NCI-H128 (cell line): ENCODE data around the gene PDE9A.

Source experiments
- DNase-seq: peaks from one replicate; lab custom pipeline; 2025; ENCODE audit not compliant: unreplicated experiment; lab: John Stamatoyannopoulos, UW

The PDE9A gene

DNA sequence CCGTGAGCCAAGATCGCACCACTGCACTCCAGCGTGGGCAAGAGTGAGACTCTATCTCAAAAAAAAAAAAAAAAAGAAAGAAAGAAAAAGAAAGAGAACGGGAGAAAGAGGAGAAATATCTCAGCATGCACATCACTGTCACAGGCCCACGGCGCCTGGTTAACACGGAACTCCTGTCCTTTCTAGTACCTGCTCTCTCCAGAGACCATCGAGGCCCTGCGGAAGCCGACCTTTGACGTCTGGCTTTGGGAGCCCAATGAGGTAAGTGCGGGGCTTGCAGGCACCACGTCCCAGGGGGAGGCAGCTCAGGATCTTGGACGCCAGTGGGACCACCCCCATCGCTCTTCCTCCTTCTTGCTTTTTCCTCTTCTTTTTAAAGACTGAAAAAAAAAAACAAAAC is 100.4 kb downstream of the PDE9A start:
- DNase-seq = no peak

DNA sequence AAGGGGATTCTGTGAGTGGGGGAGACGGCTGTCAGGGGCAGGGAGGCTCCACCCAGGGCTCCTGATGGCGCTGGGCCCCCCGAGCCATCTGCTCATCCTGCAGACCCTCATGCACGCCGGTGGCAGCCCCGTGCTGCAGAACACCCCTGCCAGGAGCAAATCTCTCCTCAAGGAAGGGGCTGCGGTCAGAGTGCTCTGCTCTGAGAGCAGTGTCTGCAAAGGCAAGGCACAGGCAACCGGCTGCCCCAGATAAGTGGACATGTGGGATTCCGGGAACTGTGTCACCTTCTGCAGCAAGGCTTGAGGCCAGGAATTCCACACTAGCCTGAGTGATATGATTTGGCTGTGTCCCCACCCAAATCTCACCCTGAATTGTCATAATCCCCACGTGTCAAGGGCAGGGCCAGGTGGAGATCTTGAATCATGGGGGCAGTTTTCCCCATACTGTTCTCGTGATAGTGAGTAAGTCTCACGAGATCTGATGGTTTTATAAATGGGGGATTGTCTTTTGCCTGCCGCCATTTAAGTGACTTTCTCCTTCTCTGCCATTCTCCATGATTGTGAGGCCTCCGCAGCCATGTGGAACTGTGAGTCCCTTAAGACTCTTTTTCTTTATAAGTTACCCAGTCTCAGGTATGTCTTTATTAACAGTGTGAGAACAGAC is 101.0 kb downstream of the PDE9A start:
- DNase-seq = no peak

GRCh38 chr21:42755031-42755665 is 101.7 kb downstream of the PDE9A start:
- DNase-seq = no peak

DNA sequence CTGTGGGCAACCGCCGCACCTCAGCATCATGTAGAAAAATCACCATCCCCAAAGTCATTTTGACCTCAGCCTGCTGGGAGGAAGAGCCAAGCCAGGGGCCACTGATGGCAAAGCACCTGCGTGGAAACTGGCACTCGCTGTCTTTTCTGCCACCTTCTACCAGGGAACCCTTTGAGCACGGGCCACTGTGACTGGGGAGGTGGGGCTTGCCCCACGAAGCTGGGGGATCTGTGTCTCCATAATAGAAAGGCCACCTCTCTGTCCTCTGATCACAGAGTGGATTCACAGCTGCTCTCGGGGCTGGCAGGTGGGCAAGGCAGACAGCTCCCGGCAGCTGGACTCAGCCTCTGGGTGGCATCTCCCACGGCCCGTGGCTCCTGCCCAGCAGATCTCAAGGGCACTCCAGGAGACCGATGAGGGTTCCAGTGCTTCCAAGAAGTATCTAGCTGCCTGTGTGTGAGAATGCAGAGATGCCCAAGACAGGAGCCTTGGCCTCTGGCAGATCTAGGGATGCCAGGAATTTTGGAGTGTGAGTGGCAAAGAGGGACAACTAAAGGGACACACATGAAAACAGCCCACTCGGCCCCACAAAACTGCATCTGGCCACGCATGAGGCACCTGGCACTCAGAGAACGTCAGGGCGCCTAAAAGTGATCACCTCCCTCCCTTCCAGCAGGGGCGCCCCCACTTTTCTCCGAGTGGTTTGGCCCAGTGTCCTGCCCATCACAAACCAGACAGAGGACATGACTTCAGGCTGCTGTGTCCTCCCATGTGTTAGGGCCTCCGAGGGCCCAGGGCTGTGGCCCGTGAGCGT is 102.6 kb downstream of the PDE9A start:
- no peak for DNase-seq

DNA sequence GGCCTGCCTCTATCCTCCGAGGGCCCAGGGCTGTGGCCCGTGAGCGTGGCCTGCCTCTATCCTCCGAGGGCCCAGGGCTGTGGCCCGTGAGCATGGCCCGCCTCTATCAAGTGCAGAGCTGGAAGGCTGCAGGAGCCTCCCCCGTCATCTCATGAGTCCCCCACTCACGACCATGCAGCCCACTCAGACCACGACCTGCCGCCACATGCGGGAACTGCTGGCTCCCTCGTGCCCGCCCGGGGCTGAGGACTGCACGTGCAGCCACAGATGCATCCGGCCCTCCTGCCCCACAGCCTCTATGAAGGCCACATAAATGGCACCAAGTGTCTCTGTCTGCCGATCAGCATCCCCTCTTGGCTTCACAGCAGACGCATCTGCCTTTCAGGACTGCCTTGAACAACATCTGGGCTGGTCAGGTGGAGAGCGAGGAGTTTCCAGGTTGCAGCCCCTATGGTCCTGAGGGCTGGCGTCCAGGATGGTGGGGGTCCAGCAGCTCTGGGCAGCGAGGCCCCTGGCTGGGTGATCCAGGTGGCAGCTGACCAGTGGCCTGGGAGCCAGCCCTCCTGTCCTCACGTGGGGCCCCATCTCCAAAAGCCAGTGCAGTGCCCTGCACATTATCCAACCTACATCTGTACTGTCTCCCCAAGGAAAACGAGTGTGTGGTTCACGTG is 103.3 kb downstream of the PDE9A start:
- no peak for DNase-seq

GRCh38 chr21:42757422-42757821 is 104.0 kb downstream of the PDE9A start:
- no peak for DNase-seq

DNA sequence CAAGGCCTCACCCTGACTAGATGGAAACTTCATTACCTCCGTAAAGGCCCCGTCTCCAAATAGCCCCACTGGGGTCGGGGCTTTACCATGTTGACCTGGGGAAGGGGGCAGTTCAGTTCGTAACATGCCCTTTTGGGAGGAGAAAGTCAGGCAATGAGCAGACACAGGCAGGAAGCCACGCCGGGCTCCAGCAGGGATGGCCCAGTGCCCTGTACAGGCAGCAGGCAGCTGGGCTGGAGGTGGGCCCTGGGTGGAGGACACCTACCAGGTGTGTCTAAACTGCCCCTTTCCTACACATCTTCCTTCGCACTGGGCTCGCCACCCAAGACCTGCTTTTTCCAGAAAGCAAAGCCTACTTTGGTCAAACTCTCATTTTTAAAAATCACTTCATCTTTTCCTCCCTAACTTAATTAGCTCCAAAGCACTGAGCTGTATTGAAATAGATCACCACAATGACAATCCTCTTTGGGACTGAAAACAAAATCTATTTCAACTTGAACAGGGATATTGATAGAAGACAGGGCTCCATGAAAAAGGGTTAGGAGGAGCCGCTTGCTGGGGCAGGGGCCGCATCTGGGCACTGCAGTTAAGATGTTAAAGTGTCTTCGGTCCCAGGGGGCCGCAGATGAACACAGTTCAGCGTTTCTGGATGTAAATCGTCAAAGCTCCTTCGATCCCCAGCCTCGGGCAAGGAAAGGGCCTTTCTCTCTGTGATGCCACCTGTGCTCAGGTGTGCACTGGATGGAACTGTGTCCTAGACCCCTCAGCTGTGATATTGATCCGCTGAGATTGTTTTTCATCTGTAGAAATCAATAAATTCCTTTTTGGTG is 104.6 kb downstream of the PDE9A start:
- DNase-seq = no peak

GRCh38 chr21:42758721-42759593 is 105.5 kb downstream of the PDE9A start:
- DNase-seq = no peak

- no peak for DNase-seq
Observed at GRCh38 chr21:42759594-42759927, 106.1 kb downstream of the PDE9A start.

GRCh38 chr21:42760361-42760950 is 107.0 kb downstream of the PDE9A start:
- no peak for DNase-seq

GRCh38 chr21:42760951-42761751 is 107.7 kb downstream of the PDE9A start:
- no peak for DNase-seq

DNA sequence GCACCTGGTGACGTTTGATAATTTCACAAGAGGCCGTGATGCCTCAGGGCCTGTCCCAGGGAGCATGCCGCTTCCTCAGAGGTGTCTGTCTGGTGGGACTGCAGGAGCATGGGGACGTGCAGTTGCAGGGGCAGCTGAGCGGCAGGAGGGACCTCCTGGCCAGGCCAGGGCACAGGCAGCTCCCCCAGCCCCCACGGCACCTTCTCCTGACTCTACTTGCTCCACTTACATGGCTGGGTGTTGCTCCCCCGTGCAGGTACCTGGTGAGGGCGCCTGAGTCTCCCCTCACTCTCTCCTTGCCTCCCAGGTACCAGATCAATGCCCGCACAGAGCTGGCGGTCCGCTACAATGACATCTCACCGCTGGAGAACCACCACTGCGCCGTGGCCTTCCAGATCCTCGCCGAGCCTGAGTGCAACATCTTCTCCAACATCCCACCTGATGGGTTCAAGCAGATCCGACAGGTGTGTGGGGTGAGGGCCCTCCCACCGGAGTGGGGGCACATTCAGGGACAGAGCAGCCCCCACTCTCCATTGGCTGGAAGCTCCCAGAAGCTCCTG is 108.4 kb downstream of the PDE9A start:
- no peak for DNase-seq

GRCh38 chr21:42763581-42764442 is 110.4 kb downstream of the PDE9A start:
- DNase-seq = no peak

GRCh38 chr21:42764443-42764760 is 111.0 kb downstream of the PDE9A start:
- DNase-seq = no peak

DNA sequence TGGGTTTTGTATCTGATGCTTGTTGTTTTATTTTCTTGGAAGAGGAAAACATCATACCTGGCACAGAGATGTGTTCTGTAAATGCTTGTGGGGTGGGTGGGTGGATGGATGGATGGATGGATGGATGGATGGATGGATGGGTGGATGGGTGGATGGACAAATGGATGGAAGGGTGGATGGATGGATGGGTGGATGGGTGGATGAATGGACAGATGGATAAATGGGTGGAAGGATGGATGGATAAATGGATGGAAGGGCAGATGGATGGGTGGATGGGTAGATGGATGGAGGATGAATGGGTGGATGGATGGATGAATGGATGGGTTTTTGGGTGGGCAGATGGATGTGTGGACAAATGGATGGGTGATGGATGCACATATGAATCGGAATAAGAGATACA is 111.5 kb downstream of the PDE9A start:
- no peak for DNase-seq

DNA sequence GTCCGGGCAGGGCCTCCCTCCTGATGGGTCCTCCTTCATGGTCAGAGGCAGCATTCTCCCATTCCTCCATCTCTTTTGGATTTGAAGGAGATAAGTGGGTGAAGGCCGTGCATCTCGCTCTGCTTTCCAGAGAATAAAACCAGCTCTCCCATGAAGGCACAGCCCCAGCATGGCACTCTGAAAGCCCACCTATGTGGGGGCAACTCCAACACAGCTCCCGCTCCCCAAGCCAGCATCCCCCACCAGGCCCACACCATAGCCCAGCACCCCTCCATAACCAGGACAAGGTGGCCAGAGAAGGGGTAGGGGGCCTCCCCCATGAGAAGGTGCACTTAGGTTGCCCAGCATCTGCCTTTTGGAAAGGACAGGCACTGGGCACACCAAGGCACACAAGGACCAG is 112.2 kb downstream of the PDE9A start:
- no peak for DNase-seq

DNA sequence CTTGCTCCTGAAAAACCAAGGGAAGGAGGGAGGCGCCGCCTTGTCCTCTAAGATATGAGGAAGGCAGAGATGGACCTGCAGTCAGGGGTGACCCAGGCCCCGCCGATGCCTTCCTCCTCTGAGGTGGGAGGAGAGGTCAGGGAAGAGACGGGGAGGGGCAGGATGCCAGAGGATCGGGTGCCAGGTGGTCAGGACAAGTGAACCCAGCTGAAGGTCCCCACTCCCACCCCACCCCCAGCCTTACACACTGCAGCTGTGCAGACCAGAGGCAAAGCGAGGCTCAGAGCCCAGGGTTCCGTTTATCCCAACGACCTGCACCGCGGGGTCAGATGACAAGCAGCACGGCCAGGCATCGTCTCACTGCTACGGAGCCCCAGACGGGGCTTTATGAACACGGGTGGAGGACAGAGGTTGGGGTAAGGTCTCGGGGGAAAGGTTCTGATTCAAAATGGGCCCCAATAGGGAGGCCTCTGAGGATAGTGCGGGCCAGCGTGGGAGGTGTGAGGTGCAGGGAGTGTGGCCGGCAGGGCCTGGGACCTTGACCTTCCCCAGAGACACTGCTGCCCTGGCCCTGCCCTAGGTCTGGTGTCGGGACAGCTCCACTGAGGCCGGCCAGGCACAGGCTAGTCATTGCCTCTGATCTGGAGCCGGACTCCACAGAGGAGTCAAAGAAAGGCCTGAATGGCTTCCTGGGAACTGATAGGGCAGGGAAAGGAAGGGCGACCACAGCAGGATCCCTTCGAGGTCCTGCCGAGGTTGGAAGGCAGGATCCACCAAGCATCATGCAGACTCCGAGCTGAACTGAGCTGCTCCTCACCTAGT is 113.5 kb downstream of the PDE9A start:
- no peak for DNase-seq
